NCI-H1092 (cell line): ENCODE data around the gene DUSP8.
"Not testable (repeated sequence)": the region's sequence is repeated elsewhere in the genome, so short reads cannot be mapped to it uniquely, and the experiment has no call there.

Experiments
- DNase-seq: peaks from one replicate; lab custom pipeline; 2025; lab: John Stamatoyannopoulos, UW

DUSP8 gene

GRCh38 chr11:1589191-1589963 lies 17.3 kb upstream of the DUSP8 start:
- not testable (repeated sequence) for DNase-seq

- DNase-seq = no peak
These were observed 14.6 kb upstream of the DUSP8 start for GRCh38 chr11:1586699-1587098.

GRCh38 chr11:1584661-1585370 lies 12.7 kb upstream of the DUSP8 start, which contains the start of gene KRTAP5-1:
Gene KRTAP5-1, minus strand, starts transcription at chr11:1585283. Its CDS starts 34 bp downstream, at chr11:1585249.
- not testable (repeated sequence) for DNase-seq

GRCh38 chr11:1582909-1583308 lies 10.8 kb upstream of the DUSP8 start:
- not testable (repeated sequence) for DNase-seq

GRCh38 chr11:1581976-1582375 lies 9.9 kb upstream of the DUSP8 start:
- no peak for DNase-seq

GRCh38 chr11:1576825-1577224 lies 4.8 kb upstream of the DUSP8 start:
- DNase-seq = no peak

- not testable (repeated sequence) for DNase-seq
These were observed 3.7 kb upstream of the DUSP8 start for GRCh38 chr11:1575756-1576155.

GRCh38 chr11:1574933-1575242 lies 2.8 kb upstream of the DUSP8 start:
- no peak for DNase-seq

- no peak for DNase-seq
These were observed 2.3 kb upstream of the DUSP8 start for GRCh38 chr11:1574238-1574932.

- no peak for DNase-seq
These were observed 1.8 kb upstream of the DUSP8 start for GRCh38 chr11:1573903-1574237.

GRCh38 chr11:1573077-1573902 lies 1.2 kb upstream of the DUSP8 start:
- no peak for DNase-seq

- no peak for DNase-seq
These were observed 293 bp downstream of the DUSP8 start for GRCh38 chr11:1571760-1572196.

GRCh38 chr11:1570896-1571759 lies 943 bp downstream of the DUSP8 start:
- DNase-seq = no peak

- DNase-seq = no peak
These were observed 1.6 kb downstream of the DUSP8 start for GRCh38 chr11:1570531-1570895.

GRCh38 chr11:1570001-1570453 lies 2.0 kb downstream of the DUSP8 start:
- DNase-seq = no peak

- no peak for DNase-seq
These were observed 2.8 kb downstream of the DUSP8 start for GRCh38 chr11:1569251-1569780.

GRCh38 chr11:1568441-1568911 lies 3.6 kb downstream of the DUSP8 start:
- peak; percentile 50 for DNase-seq

- no peak for DNase-seq
These were observed 4.4 kb downstream of the DUSP8 start for GRCh38 chr11:1567721-1568100.

- DNase-seq = no peak
These were observed 4.9 kb downstream of the DUSP8 start for GRCh38 chr11:1567052-1567720.

- DNase-seq = no peak
These were observed 5.6 kb downstream of the DUSP8 start for GRCh38 chr11:1566381-1567051.
